K562 (cell line): Measurements from ENCODE around the gene DNAJC9.

Experiments used
- CREB1 ChIP-seq, 2 experiments: sonication (generic) in 1 of 2; formaldehyde crosslinking in 1 of 2; IDR thresholded peaks; 2 replicates each; pipeline versions ENCODE4 v1.6.1 to v1.8.0; 2012 to 2022; ENCODE audit warnings: inconsistent platforms in 1 of 2, mild to moderate bottlenecking in 1 of 2, missing genetic modification reagents in 1 of 2, moderate library complexity in 1 of 2
- JUN ChIP-seq, 2 experiments: sonication (generic) in 1 of 2; formaldehyde crosslinking in 1 of 2; IDR thresholded peaks; 2 replicates each; pipeline versions ENCODE4 v1.6.1 to v1.8.0; 2012 to 2022; ENCODE audit warnings: borderline replicate concordance in 2 of 2, mild to moderate bottlenecking in 2 of 2, improper control_type of control experiment in 1 of 2, low read depth in 1 of 2, low read length in 1 of 2, missing genetic modification reagents in 1 of 2
- SMC3 ChIP-seq: conservative IDR thresholded peaks from 2 replicates; pipeline ENCODE4 v1.6.1; 2011; ENCODE audit warnings: low read depth, low read length, improper control_type of control experiment; ENCODE audit not compliant: insufficient read depth
- ZFX ChIP-seq: sonication (generic); formaldehyde crosslinking; IDR thresholded peaks from 2 replicates; pipeline ENCODE4 v1.8.0; 2022; ENCODE audit warnings: mild to moderate bottlenecking, missing genetic modification reagents, moderate library complexity

DNA sequence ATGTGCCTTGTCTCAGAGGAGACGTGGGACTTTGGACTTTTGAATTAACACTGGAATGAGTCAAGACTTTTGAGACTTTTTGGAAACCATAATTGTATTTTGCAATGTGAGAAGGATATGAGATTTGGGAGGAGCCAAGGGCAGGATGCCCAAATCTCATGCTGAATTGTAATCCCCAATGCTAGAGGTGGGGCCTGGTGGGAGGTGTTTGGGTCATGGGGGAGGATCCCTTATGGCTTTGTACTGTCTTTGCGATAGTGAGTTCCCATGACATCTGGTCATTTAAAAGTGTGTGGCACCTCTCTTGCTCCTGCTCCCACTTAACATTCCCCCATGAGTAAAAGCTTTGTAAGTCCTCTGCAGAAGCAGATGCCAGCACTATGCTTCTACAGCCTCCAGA, 39.2 kb downstream of the DNAJC9 start:
- TF ChIP-seq CREB1 (IDR thresholded peaks at IDR 0.05) (no peak), CREB1 (CRISPR knock-in tag; IDR thresholded peaks at IDR 0.05) (no peak), JUN (IDR thresholded peaks at IDR 0.05; ENCODE audit: borderline replicate concordance, low read depth, low read length) (no peak), JUN (CRISPR knock-in tag; IDR thresholded peaks at IDR 0.05; ENCODE audit: borderline replicate concordance) (no peak), ZFX (no peak), SMC3 (no peak)
